HG02588 (cell line): Measurements from ENCODE around the gene CNOT11.

Experiments used
- ATAC-seq: cut with Tn5 transposase; IDR thresholded peaks from one replicate; pipeline ENCODE4 v1.9.1; 2021; ENCODE audit warnings: mild to moderate bottlenecking, moderate library complexity; ENCODE audit not compliant: unreplicated experiment

Gene CNOT11

DNA sequence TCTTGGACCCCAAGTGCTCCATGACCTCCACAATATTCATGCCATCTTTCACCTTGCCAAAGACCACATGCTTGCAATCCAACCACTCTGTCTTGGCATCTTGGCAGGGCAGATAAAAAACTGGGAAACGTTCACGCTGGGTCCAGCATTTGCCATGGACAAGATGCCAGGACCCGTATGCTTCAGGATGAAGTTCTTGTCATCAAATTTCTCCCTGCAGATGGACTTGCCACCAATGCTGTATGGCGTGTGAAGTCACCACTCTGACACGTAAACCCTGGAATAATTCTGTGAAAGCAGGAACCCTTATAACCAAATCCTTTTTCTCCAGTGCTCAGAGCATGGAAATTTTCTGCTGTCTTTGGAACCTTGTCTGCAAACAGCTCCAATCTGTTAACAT lies 21.5 kb downstream of the CNOT11 start:
- no peak for ATAC-seq

DNA sequence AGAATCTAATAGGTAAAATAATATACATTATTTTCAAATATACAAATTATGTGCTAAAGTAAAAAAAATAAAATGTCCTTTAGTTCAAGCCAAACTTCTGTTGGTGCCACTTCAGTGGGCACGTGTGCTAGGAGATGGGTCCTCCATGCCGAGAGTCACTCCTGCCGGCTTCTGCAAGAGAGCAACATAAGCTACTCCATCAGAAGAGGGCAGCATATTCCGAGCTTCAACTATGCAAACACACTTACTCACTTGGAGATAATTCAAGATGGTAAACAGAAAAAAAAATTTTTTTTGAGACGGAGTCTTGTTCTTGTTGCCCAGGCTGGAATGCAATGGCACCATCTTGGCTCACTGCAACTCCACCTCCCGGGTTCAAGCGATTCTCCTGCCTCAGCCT lies 24.4 kb downstream of the CNOT11 start:
- ATAC-seq, result no peak

DNA sequence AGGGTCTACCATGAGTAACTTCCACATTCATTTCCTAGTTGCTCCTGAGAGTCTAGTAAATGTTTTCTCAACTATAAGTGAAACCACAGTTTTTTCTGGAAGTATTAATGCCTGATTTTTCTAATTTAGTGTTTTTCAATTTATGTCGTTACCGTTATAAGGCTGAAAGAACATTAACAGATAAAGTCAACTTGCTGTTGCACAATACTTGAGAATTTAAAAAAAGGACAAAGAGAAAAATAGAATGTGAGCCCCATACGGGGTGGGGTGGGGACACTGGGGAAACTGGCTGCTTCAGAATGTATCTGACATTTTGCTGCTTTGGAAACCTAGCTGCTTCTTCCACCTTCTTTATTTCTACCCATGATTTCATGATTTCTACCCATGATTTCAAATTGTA lies 26.2 kb downstream of the CNOT11 start:
- no peak for ATAC-seq

DNA sequence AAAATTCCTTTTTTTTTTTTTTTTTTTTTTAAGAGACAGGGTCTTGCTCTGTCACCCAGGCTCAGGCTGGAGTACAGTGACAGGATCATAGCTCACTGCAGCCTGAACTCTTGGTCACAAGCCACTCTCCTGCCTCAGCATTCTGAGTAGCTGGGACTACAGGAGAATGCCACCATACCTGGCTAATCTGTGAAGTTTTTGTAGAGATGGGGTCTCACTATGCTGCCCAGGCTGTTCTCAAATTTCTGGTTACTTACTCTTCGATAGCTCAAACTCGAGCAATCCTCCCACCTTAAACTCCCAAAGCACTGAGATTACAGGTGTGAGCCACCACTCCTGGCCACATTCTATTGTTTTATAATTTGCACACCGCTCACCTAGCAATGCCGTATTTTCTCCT lies 28.8 kb downstream of the CNOT11 start:
- ATAC-seq, result no peak

DNA sequence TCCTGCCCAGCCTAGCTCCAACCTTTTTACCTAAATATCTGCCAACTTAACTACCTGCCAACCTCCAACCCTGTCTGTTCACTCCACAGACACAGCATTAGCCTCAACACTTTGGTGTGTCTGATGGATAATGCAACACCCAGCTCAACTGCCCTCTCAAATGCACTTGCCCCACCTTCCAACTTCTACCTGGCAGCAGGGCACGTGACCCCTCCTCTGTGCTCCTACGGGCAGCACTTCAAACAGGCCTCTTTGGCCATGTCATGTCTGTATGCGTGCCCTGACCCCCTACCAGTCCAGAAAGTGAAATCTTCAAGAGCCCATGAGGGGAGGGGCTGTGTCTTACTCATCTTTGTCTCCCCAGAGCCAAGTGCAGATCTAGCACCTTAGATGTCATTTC lies 30.3 kb downstream of the CNOT11 start:
- no peak for ATAC-seq

DNA sequence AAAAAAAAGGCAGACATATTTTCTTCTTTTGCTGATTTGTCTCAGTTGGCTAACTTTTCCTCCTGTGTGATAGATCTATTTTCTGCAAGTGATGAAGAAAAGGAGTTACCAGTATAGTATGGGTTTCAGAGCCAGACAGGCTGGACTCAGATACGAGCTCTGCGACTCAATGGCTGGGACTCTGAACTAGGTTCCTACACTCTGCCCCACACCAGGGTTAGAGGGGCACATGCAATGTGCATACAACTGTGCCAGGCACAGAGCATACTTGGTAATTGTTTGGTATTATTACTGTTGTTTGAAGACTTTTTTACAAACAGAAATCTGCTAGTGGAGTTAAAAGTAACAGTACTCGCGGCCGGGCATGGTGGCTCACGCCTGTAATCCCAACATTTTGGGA lies 34.0 kb downstream of the CNOT11 start:
- ATAC-seq, result no peak

DNA sequence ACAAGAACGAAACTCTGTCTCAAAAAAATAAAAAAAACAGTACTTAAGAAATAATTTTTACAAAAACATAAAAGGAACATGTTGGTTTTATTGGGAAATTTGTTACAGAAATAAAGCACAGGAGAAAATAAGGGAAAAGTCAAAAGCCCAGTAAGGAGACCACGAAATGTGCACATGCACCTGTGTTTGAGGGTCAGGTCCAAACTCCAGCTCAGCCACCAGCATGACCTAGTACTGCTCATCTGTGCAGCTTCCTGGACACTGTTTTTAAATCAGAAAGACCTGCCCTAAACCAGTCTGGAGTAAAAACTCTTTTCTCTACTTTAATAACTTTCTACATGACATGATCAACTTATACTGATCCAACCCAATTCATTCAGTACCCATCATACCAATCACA lies 34.6 kb downstream of the CNOT11 start:
- no peak for ATAC-seq

DNA sequence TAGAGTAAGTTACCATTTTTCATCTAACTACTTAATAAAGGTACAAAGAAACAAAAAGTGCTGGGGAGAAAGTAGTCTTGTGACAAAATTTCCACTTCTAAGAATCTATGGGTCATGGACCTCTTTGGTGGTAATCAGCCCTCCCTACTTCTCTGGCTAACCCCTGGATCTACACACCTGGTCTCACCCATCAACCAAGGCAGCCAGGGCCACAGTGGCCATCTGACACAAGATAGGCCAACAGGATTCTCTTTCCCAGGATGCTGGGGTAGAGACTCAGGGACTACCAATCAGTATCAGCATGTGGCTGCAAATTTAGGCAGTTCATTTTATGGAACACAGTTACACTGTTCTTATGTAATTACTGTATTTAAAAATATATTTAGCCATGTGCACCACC lies 38.0 kb downstream of the CNOT11 start:
- ATAC-seq, result no peak

DNA sequence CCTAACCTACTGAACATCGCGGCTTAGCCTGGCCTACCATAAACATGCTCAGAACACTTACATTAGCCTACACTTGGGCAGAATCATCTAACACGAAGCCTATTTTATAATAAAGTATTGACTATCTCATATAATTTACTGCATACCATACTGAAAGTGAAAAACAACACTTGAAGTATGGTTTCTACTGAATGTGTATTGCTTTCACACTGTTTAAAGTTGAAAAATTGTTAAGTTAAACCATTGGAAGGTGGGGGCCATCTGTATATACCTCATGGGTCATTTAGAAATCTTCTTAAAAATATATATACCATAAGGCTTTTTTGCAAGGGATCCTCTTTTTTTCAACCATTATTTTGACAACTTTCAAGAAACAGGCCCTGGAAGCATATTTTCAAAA lies 39.3 kb downstream of the CNOT11 start:
- ATAC-seq, result no peak

DNA sequence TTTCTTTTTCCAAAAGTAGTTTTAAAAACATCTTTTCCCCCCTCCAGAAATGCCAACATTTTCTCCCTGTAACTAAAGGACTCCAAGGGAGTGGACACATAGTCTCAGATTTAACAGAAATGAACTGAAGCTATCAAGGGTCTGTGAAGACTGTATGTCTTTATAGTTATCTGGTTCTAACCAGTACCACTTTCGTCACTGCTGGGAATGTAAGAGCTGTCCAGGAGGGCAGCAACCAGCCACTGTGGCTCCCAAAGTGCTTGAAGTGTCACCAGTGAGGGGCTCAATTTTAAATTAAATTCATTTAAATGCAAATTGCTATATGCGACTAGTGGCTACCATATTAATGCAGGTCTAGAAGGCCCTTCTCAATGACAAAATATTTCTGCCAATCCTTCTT lies 40.9 kb downstream of the CNOT11 start:
- ATAC-seq, result no peak

DNA sequence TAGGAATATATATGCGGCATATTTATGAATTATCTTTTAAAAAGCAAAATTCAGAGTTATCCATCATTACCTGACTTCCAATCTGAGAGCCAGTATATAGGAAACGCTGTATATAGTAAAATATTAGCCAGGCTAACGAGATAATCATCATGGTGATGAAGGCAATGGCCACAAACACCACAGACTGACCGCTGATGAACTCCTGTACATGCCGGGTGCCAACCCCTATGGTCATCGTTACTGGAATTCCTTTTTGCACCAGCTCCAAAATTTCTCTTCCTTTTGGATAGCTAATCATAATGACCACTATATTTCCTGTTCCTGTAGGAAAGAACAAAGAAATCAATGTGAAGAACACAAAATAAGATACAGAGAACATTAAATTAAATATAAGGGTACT lies 42.2 kb downstream of the CNOT11 start:
- ATAC-seq, result no peak

DNA sequence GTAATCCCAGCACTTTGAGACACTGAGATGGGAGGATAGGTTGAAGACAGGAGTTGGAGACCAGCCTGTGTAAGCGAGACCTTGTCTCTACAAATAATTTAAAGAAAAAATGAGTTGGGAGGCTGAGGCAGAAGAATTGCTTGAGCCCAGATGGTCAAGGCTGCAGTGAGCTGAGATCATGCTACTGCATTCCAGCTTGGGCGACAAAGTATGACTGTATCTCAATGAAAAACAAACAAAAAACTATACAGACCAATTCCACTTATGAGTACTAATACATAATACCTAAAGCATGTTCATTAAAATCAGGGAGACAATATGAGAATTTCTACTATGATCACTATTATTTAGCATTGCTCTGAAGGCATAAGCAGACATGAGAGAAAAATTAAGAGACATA lies 43.2 kb downstream of the CNOT11 start:
- no peak for ATAC-seq

DNA sequence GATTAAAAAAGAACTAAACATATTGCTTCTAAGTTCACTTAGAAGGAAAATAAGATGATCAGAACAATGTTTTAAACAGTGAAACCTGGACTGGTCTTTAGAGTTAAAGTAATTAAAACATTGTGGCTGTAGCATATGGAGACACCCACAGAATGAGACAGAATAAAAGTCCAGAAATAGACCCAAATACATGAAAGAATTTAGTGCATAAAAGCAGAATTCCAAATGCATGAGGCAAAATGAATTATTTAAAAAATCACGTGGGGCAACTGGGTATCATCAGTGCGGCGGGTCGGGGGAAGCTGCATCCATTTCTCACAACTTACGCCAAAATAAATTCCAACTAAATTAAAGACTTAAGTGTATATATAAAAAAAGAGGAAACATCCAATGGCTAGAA lies 43.7 kb downstream of the CNOT11 start:
- no peak for ATAC-seq

DNA sequence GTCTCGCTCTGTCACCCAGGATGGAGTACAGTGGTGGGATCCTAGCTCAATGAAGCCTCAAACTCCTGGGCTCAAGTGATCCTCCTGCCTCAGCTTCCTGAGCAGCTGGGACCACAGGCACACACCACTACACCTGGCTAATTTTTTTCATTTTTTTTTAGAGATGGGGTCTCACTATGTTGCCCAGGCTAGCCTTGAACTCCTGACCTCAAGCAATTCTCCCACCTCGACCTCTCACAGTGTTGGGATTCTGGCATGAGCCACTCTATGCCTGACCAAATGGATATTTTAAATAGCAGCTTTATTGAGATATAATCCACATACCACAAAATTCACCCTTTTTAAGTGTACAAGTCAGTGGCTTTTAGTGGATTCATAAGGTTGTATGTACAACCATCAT lies 44.7 kb downstream of the CNOT11 start:
- no peak for ATAC-seq

DNA sequence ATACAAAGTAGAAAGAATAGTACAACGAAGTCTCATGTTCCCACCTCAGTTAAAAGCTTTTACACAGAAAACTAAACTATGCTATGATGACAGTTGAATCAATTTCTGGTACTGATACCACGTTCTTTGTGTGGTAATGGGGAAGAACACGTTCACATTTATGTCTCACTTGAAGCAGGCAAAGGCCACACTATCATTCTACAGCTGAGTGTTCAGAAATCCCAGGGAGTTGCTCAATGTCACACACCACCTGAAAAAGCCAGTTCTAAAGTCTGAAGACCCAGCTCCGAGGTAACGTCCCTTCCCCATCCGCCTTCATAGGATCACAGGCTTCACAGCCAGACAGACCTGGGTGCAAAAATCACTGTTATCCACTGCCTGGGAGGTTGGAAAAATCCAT lies 46.9 kb downstream of the CNOT11 start:
- ATAC-seq, result no peak

DNA sequence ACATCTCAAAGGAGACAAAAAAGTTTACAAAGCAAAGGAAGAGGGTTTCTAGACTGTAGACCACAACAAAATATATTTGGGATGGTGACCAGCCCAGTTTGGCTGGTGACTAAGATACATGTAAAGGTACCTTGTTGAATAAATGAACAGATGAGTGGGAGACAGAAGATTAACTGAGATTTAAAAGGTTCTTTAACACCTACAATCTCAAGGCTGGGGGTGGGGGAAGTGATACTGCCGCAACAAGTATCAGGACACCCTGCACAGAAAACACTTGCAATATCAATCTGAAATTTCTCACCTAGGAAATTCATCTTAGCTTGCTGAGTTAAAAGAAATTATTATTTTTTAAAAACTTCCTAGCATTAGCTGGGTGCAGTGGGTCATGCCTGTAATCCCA lies 47.5 kb downstream of the CNOT11 start:
- ATAC-seq, result no peak

DNA sequence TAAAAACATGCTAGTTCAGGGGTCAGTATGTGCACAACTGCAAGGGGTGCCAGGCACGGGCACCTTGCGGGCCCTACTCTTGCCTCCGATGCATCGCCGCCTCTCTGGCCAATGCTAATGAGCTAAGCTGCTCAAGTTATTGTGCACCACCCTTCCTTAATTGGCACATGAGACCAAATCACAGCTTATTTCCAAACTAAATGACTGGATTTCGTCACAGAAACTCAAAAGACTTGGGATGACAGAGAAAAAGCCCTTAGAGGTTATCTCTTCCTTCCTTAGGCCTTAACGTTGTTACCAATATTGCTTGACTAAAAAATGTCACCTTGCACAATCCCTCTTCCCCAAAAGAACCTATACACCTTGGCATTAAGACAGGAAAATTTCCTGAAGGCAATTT lies 48.1 kb downstream of the CNOT11 start:
- no peak for ATAC-seq

DNA sequence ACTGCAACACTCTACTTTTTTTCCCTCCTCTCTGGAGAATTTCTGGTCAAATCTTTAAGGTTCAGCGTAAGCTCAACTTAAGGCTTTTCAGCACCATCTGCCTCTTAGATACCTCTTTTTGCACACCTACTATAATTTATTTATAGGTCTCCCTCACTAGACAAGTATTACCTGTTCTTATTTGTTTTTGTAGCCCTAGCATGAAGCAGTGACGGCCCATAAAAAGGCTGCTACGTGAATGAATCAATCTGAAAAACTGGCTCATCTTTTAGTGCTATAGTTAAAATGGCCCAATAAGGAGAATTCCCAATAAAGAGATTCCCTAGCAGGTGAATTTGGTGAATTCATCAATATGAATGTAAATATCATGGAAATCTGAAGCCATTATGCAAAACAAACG lies 49.3 kb downstream of the CNOT11 start:
- no peak for ATAC-seq

DNA sequence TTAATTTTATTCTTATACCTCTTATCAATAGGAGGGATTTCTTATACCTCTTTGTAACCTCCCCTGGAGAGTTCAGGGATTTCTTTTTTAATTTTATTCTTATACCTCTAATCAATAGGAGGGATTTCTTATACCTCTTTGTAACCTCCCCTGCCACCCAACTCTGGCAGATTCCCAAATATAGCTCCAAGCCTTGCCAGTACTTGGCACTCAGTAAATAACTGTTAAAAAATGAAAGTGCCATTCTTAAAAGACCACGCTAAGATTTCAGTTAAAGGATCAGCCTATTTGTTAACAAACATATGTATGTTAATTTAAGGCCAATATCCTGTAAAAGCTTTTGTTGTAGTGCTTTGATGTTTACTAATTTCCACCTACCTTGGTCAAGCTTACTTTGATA lies 51.0 kb downstream of the CNOT11 start:
- no peak for ATAC-seq

DNA sequence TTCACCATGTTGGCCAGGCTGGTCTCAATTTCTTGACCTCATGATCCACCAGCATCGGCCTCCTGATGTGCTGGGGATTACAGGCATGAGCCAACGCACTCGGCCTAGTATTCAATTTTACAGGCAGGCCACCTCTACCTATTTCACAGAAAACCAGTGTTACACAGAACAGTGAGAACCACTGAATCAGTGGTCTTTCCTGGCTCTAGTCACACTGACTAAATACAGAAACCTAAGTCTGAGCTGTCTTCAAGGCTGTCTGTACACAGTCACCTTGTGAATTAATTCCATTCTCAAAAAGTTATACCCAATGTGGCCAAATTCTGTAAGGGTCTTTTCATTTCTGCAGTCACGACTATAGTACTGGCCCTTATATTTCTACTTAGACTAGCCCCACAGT lies 52.3 kb downstream of the CNOT11 start:
- no peak for ATAC-seq

DNA sequence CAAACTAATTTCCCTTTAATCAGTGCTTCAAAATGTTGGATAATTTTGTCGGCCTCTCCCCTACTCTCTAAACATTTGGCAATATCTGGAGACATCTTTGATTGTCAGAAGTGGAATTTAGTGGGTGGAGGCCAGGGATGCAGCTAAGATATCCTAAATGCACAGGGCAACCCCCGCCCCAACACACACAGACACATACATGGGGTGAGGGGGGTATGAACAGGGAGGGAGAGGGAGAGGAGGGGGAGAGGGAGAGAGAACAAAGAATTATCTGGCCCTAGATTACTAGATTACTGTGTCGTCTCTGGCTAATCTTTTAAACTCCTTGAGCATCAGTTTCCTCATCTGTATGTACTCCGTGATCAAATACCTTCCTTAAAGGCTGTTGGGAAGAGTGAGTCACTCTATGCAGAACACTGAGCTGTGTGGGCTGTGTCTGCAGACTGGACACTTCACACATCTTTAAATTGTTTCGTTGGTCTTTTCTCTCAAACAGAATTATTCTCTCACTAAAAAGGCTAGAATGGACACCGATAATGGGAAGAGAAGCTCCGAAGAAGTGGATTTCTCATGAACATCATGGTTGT lies 52.9 kb downstream of the CNOT11 start:
- ATAC-seq, result no peak

DNA sequence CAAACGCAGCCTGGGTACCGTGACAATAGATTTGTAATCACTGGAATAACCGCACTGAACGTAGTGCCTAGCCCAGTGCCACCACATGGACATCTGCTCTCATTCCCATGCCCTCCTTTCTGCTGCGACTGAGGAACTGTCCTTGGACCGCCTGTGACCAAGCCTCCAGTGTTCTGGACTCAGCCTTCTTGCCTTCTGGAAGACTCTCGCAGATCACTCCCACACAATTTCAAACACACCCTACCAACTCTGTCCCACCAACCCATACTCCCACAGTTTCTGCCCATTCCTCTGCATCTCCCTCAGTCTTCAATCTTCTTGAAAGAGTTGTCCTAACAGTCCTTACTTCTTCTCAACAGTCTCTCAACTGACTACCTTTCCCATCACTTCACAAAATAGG lies 53.7 kb downstream of the CNOT11 start:
- ATAC-seq, result peak; percentile 2

DNA sequence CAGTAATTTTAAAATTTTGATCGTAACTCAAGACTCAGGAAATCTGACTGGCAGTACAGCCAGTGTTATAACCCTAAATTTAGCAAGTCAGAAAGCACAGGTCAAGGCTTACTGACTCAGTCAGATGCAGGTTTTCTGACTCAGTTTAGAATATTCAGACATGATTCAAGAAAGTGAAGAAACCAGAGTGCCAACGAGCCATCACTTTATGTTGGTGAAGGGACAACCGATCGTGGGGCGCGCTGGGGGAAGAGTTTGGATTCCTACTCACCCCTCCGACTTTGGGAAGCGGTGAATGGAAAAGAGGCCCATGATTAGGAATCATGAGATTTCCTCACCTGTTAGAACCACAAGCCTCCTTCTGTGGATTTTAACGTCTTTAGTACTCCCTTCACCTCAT lies 54.8 kb downstream of the CNOT11 start:
- ATAC-seq, result no peak

DNA sequence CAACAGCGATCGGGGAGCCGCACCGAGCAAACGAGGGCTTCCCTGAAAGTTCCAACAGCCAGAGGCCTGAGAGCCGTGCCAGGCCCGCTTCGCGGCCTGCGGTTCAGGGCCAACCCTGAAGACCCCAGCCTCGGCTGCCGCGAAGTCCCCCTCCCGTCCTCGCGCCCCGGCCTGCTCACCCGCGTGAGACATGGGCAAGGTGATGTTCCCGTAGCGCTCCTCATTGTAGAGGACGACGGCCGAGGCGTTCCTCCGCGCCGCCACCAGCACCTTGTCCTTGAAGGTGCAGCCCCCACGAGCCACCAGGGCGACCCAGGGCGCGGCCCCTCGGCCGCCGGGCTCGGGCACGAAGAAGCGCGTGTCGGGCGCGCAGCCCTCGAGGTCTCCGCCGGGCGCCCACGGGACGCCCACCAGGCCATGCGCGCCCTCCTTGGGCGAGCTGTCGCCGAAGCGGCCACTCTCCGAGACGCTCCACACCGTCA lies 55.3 kb downstream of the CNOT11 start:
- peak; percentile 16 for ATAC-seq
